ENCODE data around the gene DZANK1.
"Not testable (repeated sequence)": the region's sequence is repeated elsewhere in the genome, so short reads cannot be mapped to it uniquely, and the experiment has no call there.

DZANK1 gene

DNA sequence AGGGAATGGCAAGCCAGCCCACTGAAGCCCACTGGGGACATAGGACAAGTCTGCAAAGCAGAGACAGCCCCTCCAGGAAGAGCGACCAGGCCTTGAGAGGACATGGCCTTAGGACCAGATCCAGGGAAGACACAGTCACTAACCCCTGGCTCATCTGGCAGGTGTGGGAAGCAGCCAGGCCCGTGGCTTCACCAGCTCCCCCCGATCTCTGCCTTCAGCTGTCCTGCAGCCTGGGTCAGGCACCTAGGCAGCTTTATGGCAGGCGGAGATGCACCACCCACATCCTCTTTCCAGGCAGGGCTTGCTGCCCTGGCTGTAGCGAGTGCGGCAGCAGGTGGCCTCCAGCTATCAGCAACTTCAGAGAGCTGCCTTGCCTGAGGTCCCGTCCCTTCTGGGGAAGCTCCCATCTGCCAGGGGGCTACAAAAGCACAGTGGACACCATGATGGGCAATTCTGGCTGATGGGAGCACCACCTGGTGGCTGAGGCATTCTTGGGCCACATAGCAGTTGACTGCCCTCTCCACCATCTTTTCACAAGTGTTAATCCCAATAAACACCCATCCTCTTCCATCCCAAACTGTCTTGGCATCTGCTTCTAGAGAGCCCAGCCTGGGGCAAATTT, 85.8 kb downstream of the DZANK1 start:
- TF ChIP-seq, protein P1, sequence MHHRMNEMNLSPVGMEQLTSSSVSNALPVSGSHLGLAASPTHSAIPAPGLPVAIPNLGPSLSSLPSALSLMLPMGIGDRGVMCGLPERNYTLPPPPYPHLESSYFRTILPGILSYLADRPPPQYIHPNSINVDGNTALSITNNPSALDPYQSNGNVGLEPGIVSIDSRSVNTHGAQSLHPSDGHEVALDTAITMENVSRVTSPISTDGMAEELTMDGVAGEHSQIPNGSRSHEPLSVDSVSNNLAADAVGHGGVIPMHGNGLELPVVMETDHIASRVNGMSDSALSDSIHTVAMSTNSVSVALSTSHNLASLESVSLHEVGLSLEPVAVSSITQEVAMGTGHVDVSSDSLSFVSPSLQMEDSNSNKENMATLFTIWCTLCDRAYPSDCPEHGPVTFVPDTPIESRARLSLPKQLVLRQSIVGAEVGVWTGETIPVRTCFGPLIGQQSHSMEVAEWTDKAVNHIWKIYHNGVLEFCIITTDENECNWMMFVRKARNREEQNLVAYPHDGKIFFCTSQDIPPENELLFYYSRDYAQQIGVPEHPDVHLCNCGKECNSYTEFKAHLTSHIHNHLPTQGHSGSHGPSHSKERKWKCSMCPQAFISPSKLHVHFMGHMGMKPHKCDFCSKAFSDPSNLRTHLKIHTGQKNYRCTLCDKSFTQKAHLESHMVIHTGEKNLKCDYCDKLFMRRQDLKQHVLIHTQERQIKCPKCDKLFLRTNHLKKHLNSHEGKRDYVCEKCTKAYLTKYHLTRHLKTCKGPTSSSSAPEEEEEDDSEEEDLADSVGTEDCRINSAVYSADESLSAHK (tag by site-specific recombination; IDR thresholded peaks at IDR 0.05), result no peak
- TF ChIP-seq, protein P2, sequence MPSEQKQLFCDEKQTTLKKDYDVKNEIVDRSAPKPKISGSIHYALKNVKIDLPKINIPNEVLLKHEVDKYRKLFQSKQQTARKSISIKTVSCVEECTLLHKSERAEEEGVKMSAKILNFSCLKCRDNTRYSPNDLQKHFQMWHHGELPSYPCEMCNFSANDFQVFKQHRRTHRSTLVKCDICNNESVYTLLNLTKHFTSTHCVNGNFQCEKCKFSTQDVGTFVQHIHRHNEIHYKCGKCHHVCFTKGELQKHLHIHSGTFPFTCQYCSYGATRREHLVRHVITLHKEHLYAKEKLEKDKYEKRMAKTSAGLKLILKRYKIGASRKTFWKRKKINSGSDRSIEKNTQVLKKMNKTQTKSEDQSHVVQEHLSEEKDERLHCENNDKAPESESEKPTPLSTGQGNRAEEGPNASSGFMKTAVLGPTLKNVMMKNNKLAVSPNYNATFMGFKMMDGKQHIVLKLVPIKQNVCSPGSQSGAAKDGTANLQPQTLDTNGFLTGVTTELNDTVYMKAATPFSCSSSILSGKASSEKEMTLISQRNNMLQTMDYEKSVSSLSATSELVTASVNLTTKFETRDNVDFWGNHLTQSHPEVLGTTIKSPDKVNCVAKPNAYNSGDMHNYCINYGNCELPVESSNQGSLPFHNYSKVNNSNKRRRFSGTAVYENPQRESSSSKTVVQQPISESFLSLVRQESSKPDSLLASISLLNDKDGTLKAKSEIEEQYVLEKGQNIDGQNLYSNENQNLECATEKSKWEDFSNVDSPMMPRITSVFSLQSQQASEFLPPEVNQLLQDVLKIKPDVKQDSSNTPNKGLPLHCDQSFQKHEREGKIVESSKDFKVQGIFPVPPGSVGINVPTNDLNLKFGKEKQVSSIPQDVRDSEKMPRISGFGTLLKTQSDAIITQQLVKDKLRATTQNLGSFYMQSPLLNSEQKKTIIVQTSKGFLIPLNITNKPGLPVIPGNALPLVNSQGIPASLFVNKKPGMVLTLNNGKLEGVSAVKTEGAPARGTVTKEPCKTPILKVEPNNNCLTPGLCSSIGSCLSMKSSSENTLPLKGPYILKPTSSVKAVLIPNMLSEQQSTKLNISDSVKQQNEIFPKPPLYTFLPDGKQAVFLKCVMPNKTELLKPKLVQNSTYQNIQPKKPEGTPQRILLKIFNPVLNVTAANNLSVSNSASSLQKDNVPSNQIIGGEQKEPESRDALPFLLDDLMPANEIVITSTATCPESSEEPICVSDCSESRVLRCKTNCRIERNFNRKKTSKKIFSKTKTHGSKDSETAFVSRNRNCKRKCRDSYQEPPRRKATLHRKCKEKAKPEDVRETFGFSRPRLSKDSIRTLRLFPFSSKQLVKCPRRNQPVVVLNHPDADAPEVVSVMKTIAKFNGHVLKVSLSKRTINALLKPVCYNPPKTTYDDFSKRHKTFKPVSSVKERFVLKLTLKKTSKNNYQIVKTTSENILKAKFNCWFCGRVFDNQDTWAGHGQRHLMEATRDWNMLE (tag by site-specific recombination; conservative IDR thresholded peaks at IDR 0.05; ENCODE audit: low read depth), result no peak
- TF ChIP-seq, protein P3, sequence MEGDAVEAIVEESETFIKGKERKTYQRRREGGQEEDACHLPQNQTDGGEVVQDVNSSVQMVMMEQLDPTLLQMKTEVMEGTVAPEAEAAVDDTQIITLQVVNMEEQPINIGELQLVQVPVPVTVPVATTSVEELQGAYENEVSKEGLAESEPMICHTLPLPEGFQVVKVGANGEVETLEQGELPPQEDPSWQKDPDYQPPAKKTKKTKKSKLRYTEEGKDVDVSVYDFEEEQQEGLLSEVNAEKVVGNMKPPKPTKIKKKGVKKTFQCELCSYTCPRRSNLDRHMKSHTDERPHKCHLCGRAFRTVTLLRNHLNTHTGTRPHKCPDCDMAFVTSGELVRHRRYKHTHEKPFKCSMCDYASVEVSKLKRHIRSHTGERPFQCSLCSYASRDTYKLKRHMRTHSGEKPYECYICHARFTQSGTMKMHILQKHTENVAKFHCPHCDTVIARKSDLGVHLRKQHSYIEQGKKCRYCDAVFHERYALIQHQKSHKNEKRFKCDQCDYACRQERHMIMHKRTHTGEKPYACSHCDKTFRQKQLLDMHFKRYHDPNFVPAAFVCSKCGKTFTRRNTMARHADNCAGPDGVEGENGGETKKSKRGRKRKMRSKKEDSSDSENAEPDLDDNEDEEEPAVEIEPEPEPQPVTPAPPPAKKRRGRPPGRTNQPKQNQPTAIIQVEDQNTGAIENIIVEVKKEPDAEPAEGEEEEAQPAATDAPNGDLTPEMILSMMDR (tag by site-specific recombination; IDR thresholded peaks at IDR 0.05), result 0 out of 2 replicates have a peak, but pooled peaks have one; percentile 11
- TF ChIP-seq, protein P4, sequence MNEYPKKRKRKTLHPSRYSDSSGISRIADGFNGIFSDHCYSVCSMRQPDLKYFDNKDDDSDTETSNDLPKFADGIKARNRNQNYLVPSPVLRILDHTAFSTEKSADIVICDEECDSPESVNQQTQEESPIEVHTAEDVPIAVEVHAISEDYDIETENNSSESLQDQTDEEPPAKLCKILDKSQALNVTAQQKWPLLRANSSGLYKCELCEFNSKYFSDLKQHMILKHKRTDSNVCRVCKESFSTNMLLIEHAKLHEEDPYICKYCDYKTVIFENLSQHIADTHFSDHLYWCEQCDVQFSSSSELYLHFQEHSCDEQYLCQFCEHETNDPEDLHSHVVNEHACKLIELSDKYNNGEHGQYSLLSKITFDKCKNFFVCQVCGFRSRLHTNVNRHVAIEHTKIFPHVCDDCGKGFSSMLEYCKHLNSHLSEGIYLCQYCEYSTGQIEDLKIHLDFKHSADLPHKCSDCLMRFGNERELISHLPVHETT (tag by site-specific recombination; IDR thresholded peaks at IDR 0.05), result no peak
- TF ChIP-seq ZNF146 (tag by site-specific recombination; IDR thresholded peaks at IDR 0.05) (no peak), ZNF184 (tag by site-specific recombination; IDR thresholded peaks at IDR 0.05) (no peak)
- TF ChIP-seq, protein P5, sequence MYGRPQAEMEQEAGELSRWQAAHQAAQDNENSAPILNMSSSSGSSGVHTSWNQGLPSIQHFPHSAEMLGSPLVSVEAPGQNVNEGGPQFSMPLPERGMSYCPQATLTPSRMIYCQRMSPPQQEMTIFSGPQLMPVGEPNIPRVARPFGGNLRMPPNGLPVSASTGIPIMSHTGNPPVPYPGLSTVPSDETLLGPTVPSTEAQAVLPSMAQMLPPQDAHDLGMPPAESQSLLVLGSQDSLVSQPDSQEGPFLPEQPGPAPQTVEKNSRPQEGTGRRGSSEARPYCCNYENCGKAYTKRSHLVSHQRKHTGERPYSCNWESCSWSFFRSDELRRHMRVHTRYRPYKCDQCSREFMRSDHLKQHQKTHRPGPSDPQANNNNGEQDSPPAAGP (tag by site-specific recombination; IDR thresholded peaks at IDR 0.05), result no peak
- POLR2A ChIA-PET, result no interaction called here
- CTCF ChIA-PET, result interaction anchor here (0.6 to 0.8 kb wide), 3 partner anchors 496 to 1616 kb away, joined by 3 to 6 read pairs (median 3); no protein-coding TSS in a partner anchor

DNA sequence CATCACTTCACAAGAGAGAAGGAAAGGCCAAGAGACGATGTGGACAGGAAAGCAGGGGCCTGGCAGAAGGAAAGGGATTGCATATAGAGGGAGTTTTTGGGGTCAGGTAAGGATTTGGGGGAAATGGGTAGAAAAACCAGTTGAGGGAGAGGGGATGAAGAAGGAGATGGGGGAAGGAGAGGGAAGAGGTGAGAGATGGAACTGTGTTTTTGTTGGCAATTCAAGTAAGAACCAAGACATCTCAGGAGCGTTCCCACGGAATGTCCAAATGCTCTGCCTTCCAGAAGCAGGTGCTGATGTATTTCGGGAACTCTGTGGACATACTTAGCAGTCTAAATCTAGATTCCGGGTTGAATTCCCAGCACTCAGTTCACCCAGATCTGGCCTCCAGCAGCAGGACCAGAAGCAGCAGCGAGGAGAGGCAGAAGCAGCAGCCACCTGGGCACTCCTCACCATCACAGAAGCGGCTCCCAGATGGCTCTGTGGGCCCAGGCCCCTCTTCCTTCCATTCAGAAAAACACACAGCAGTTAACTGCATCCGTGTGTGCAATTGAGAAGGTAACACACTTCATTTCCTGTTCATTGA, 88.8 kb downstream of the DZANK1 start:
- TF ChIP-seq ZNF174 (tag by site-specific recombination; IDR thresholded peaks at IDR 0.05) (no peak), OSR2 (tag by site-specific recombination; IDR thresholded peaks at IDR 0.05) (no peak), TRIM28 (IDR thresholded peaks at IDR 0.05; ENCODE audit: borderline replicate concordance, low read length) (no peak)
- no peaks in the 10 kb centered on the region for H3K9me3 ChIP-seq (ENCODE audit: control insufficient read depth, insufficient read depth, low read depth, low read length)
- H3K36me3 ChIP-seq (ENCODE audit: control insufficient read depth in 2 of 2, insufficient read depth in 1 of 2, low read length in 2 of 2), result no peaks in the 10 kb centered on the region
- H3K4me1 ChIP-seq (ENCODE audit: control insufficient read depth, insufficient read depth, low read length), result no peaks in the 10 kb centered on the region
- ChIA-PET POLR2A (no interaction called here), CTCF (no interaction called here)
- H3K4me3 ChIP-seq (ENCODE audit: low read depth, low read length), result no peak overlapping the region
- no peak overlapping the region for H3K27ac ChIP-seq (ENCODE audit: extremely low read depth, low read depth, low read length)

More for the DNA sequence above, 85.8 kb downstream of the DZANK1 start:
- Histone ChIP-seq H3K9me3 (ENCODE audit: control insufficient read depth, insufficient read depth, low read depth, low read length) (no peaks in the 10 kb centered on the region), H3K27ac (ENCODE audit: extremely low read depth, low read depth, low read length) (no peak overlapping the region), H3K4me3 (ENCODE audit: low read depth, low read length) (no peak overlapping the region), H3K36me3 (ENCODE audit: control insufficient read depth in 2 of 2, insufficient read depth in 1 of 2, low read length in 2 of 2) (no peaks in the 10 kb centered on the region), H3K4me1 (ENCODE audit: control insufficient read depth, insufficient read depth, low read length) (no peaks in the 10 kb centered on the region)

DNA sequence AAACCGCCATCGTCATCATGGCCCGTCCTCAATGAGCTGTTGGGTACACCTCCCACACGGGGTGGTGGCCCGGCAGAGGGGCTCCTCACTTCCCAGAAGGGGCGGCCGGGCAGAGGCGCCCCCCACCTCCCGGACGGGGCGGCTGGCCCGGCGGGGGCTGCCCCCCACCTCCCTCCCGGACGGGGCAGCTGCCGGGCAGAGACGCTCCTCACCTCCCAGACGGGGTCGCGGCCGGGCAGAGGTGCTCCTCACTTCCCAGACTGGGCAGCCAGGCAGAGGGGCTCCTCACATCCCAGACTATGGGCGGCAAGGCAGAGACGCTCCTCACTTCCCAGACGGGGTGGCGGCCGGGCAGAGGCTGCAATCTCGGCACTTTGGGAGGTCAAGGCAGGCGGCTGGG, 91.3 kb downstream of the DZANK1 start:
- CTCF ChIA-PET; H3K36me3 ChIP-seq (ENCODE audit: control insufficient read depth in 2 of 2, insufficient read depth in 1 of 2, low read length in 2 of 2); H3K27ac ChIP-seq (ENCODE audit: extremely low read depth, low read depth, low read length); H3K9me3 ChIP-seq (ENCODE audit: control insufficient read depth, insufficient read depth, low read depth, low read length); H3K4me1 ChIP-seq (ENCODE audit: control insufficient read depth, insufficient read depth, low read length); H3K4me3 ChIP-seq (ENCODE audit: low read depth, low read length); POLR2A ChIA-PET: not testable (repeated sequence)

All from HEK293 (cell line).